CD4-positive, alpha-beta T cell treated with Interferon alpha-2 for 1 hour (primary cell): ENCODE measurements around the gene SLC38A5.

Experiments
- DNase-seq, 2 donors: peaks; one replicate each; pipeline ENCODE4 v3.0.0-alpha.2; 2020 to 2022

SLC38A5 gene

DNA sequence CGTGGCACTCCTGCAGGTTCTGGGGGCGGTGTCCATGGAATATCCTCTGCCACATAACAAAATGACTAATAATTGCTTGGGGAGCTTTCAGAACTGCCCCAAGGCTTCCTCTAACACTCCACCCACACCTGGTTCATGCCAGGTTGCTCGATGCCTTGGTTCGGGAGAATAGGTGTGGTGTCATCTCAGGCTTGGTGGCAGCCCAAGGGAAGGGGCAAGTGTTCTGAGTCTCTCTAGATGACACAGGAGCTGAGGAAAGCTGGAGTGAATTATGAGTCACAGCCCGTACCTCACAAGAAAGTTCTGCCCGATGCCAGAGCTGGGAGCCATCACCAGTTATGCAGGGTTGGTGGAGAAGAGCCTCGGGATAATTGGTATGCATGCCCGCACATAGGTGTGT, 20.6 kb upstream of the SLC38A5 start:
- no peak for DNase-seq

DNA sequence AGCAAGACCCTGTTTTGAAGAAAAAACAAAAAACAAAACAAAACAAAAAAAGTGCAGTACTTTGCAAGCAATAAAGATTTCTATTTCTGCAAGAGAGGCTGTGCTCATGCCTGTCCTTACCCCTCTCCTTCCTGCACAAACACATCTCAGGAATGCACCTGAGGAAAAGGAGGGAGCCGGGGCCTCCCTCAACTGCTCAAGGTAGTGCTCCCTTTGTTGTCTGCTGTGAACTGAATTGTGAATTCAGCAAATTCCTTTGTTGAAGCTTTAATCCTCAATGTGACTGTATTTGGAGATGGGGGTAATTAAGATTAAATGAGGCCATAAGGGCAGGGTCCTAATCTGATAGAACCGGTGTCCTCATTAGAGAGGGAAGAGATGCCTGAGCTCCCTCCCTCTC, 19.8 kb upstream of the SLC38A5 start:
- no peak for DNase-seq

- DNase-seq: no peak
These were observed 19.2 kb upstream of the SLC38A5 start for GRCh38 chrX:48489296-48489695.

- no peak for DNase-seq
These were observed 18.0 kb upstream of the SLC38A5 start for GRCh38 chrX:48488034-48488433.

- DNase-seq: no peak
These were observed 17.3 kb upstream of the SLC38A5 start for GRCh38 chrX:48487362-48487798.

- no peak for DNase-seq
These were observed 12.5 kb upstream of the SLC38A5 start for GRCh38 chrX:48482526-48482925.

DNA sequence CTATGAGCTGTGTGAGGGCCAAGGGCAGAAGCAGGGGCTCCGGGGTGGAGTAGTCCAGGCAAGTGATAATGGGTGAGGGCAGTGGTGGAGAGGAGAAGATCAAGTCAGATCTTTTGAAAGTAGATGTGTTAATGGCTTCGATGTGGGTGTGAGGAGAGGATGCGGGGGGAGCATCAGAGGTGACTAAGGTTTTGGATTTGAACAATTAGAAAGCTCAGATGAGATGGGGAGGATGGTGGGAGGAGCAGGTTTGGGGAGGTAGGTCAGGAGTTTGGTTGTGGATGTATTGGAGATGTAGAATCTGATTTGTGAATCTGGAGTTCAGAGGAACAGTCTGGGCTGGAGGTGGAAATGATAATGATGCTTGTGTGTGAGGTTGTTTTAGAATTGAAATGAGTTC, 10.5 kb upstream of the SLC38A5 start:
- DNase-seq: no peak

DNA sequence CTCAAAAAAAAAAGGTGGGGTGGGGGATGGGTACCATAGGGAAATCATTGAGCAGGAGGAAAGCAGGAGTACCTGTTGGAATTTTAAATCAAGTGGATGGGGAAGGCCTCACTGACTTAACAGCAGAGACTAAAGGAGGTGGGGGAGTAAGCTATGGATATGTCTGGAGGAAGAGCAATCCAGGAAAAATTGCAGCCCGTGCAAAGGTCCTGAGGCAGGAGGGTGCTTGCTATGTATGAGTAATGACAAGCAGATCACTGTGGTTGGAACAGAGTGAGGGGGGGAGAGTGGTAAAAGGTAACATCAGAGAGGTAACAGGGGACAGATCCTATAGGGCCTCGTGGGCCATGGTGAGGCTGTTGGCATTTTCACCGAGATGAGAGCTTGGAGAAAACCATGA, 10.1 kb upstream of the SLC38A5 start:
- DNase-seq: no peak

DNA sequence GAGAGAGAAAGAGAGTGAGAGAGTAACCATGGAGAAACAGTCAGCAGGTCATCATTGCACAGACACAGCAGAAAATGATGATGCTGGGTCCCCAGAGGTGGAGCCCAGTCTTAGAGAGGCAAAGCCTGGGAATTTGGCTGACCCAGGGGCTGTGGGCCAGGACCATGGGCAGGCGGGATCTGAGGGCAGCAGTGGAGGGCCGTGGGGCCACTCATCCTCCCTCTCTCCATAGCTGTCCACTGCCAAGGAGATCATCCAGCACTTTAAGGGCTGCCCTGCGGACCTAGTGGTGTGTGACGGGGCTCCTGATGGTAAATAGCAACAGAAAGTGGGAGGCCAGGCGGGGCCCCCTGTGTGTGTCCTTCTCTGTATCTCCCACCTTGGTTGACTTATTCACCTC, 8.7 kb upstream of the SLC38A5 start:
- no peak for DNase-seq

DNA sequence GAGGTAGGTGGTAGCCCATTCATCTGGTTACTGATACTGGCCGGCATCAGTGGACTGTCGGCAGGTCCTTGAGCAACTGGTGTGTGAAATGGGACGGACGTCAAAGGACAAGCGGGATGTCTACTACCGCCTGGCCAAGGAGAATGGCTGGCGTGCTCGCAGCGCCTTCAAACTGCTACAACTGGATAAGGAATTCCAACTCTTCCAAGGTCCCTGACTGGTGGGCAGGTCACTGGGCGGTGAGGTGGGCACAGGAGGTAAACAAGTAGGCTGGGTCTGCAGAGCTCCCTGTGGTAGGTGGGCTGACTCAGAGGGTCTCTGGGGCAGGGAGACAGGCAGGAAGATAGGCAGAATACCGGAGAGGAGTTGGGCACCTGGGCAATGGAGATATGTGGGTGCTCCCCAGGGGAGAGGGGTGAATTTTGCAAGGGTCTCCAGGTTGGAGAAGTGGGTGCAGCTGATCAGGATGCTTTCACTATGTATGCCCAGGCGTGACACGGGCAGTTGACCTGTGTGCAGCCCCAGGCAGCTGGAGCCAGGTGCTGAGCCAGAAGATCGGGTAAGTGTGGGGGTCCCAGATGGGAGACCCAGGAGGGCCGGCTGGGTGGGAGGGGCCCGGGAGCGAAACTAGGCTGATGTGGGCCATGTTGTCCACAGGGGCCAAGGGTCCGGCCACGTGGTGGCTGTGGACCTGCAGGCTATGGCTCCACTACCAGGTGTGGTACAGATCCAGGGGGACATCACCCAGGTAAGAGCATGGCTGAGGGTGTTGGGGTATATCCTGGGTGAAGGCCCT, 8.1 kb upstream of the SLC38A5 start:
- no peak for DNase-seq

DNA sequence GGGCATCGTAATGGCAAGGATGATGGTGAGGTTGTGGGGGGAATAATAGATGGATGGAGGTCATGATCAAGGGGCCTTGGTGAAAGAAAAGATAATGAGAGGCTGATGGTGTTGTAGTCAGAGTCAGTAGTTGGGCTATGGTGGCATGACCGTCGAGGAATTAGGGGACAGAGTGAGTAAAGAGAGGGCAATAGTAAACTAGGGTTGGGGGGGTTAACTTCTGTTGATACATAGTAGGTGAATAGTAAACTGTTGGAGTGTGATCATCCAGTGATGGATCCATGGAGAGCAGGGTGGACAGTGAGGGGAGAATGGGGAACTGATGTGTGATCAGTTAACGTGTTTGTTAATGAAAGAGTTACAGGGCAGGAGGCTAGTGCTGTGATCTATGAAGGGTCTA, 6.9 kb upstream of the SLC38A5 start:
- DNase-seq: no peak

GRCh38 chrX:48475774-48476577, 5.9 kb upstream of the SLC38A5 start, which contains the start of gene FTSJ1:
TSS of gene FTSJ1 (plus strand) at chrX:48476199. CDS start at chrX:48478048, 1,849 bp downstream.
- DNase-seq: peak; percentile 94 to 95

GRCh38 chrX:48475296-48475695, 5.2 kb upstream of the SLC38A5 start:
- DNase-seq: peak in 1 of 2 donors; percentile 31

- no peak for DNase-seq
These were observed 4.5 kb upstream of the SLC38A5 start for GRCh38 chrX:48474581-48474980.

- no peak for DNase-seq
These were observed 4.1 kb upstream of the SLC38A5 start for GRCh38 chrX:48474127-48474526.

GRCh38 chrX:48473704-48473990, 3.6 kb upstream of the SLC38A5 start:
- no peak for DNase-seq

DNA sequence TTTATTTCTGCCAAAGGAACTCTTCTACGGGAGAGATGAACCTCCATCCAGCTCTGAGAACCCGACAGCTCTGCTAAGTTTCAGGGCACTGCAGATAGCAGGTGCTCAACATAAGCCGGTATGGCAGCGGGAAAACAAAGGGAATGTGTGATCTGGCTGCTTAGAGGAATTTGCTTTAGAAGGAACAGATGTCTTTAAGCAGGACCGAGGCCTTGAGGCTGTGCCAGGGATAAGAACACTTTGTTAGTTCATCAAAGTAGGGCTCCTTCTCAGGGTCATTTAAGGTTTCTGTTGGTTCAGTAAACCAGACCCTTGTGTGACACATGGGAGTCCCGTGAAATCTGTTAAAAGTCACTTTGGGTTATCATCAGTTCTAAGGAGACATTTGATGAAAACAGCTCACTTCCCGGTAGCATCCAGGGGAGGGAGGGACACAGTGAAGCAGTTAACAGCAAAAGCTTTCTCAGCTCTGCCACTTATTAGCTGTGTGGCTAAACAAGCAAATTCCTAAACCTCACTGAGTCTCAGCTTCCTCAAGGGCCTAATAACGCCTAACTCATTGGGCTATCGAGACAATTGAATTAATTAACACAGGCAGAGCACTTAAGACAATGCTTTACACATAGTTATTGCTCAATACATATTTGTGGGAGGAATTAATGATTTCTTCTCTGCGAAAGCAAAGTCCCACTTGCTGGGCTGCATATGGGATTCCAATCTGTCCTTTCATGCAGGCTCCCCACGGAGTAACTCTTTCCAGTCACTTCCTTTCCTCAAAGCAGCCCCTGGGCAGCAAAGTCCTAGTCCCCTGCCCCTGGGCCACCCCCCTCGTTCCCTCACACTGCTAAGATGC, 3.0 kb upstream of the SLC38A5 start:
- DNase-seq: no peak

- no peak for DNase-seq
These were observed 2.2 kb upstream of the SLC38A5 start for GRCh38 chrX:48472225-48472624.

- DNase-seq: no peak
These were observed 1.4 kb upstream of the SLC38A5 start for GRCh38 chrX:48471504-48471903.

DNA sequence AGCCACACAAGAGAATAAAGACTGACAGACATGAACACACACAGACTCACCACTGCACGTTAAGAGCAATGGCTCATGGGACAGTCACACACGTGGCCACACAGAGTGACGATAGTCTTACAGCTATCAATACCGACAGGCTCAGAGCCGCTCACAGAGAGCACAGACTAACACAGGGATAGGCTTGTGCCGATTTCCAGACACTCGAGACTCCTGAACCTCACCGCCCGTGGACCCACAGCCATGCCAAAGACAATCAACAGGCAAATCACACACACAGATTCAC, 716 bp upstream of the SLC38A5 start:
- no peak for DNase-seq

GRCh38 chrX:48468693-48469691, 1.1 kb downstream of the SLC38A5 start:
- peak; percentile 39 to 67 for DNase-seq

- DNase-seq: peak; percentile 12 to 47
These were observed 1.8 kb downstream of the SLC38A5 start for GRCh38 chrX:48468247-48468671.
